ENCODE data around the gene C2CD3.

The C2CD3 gene

GRCh38 chr11:74057249-74058151, 113.3 kb downstream of the C2CD3 start:
- no peak for DNase-seq

- no peak for DNase-seq
Measured at GRCh38 chr11:74055938-74056337, 114.9 kb downstream of the C2CD3 start.

- DNase-seq = no peak
Measured at GRCh38 chr11:74050465-74050864, 120.3 kb downstream of the C2CD3 start.

- no peak for DNase-seq
Measured at GRCh38 chr11:74048993-74049392, 121.8 kb downstream of the C2CD3 start.

GRCh38 chr11:74044538-74044937, 126.3 kb downstream of the C2CD3 start:
- no peak for DNase-seq

- DNase-seq = no peak
Measured at GRCh38 chr11:74043450-74043849, 127.4 kb downstream of the C2CD3 start.

GRCh38 chr11:74037309-74037708, 133.5 kb downstream of the C2CD3 start:
- DNase-seq = no peak

- DNase-seq = no peak
Measured at GRCh38 chr11:74035264-74035663, 135.5 kb downstream of the C2CD3 start.

- DNase-seq = no peak
Measured at GRCh38 chr11:74033046-74033445, 137.8 kb downstream of the C2CD3 start.

GRCh38 chr11:74030723-74031676, 139.8 kb downstream of the C2CD3 start:
- no peak for DNase-seq

GRCh38 chr11:74025467-74026166, 145.2 kb downstream of the C2CD3 start:
- peak; percentile 57 for DNase-seq

GRCh38 chr11:74024261-74025029, 146.4 kb downstream of the C2CD3 start:
- peak; percentile 82 for DNase-seq

- DNase-seq = no peak
Measured at GRCh38 chr11:74023276-74023675, 147.5 kb downstream of the C2CD3 start.

- DNase-seq = no peak
Measured at GRCh38 chr11:74022546-74022945, 148.3 kb downstream of the C2CD3 start.

- DNase-seq = no peak
Measured at GRCh38 chr11:74021998-74022397, 148.8 kb downstream of the C2CD3 start.

GRCh38 chr11:74020539-74020938, 150.3 kb downstream of the C2CD3 start:
- DNase-seq = peak; percentile 58

GRCh38 chr11:74019860-74020259, 150.9 kb downstream of the C2CD3 start:
- DNase-seq = peak; percentile 83

- DNase-seq = no peak
Measured at GRCh38 chr11:74019104-74019738, 151.6 kb downstream of the C2CD3 start.

GRCh38 chr11:74018331-74019005, 152.3 kb downstream of the C2CD3 start:
- DNase-seq = no peak

- no peak for DNase-seq
Measured at GRCh38 chr11:74017631-74018030, 153.2 kb downstream of the C2CD3 start.
